Mesothelial cell of epicardium (in vitro differentiated cells): ENCODE measurements around the gene MROH2A. TPM values are rescaled to one million over a fixed set of nuclear protein-coding genes. Genes with fewer than 3 reads are reported as not detected.
"Not testable (repeated sequence)": the region's sequence is repeated elsewhere in the genome, so short reads cannot be mapped to it uniquely, and the experiment has no call there.

Source experiments
- DNase-seq, 2 experiments: peaks; one replicate each; pipeline ENCODE4 v3.0.0; 2021; ENCODE audit warnings: low spot score in 2 of 2; ENCODE audit not compliant: unreplicated experiment in 2 of 2
- H3K27ac Mint-ChIP-seq: 2 replicates; pipeline ENCODE4 v1.8.0; 2021; ENCODE audit warnings: mixed read lengths
- H3K27me3 Mint-ChIP-seq: 2 replicates; pipeline ENCODE4 v1.8.0; 2021; ENCODE audit warnings: low read depth, mixed read lengths
- H3K36me3 Mint-ChIP-seq: 2 replicates; pipeline ENCODE4 v1.8.0; 2021; ENCODE audit warnings: mixed read lengths
- H3K4me1 Mint-ChIP-seq: 2 replicates; pipeline ENCODE4 v1.8.0; 2021; ENCODE audit warnings: mixed read lengths
- H3K4me3 Mint-ChIP-seq: 2 replicates; pipeline ENCODE4 v1.8.0; 2021; ENCODE audit warnings: mild to moderate bottlenecking, moderate library complexity, mixed read lengths
- H3K9me3 Mint-ChIP-seq: 2 replicates; pipeline ENCODE4 v1.8.0; 2021; ENCODE audit warnings: mixed read lengths
- CTCF ChIP-seq: fragments of 200-600 bp; sonication (generic); IDR thresholded peaks from one replicate; pipeline ENCODE4 v1.5.0; 2021; ENCODE audit warnings: antibody characterized with exemption; ENCODE audit not compliant: unreplicated experiment
- total RNA-seq: library from RNA; stranded (reverse); gene quantifications from 3 replicates; pipeline ENCODE4 v1.2.1, GENCODE V29; 2021

MROH2A gene
- not detected in 3 replicates for total RNA-seq

GRCh38 chr2:233778030-233778429 is at the start of gene MROH2A:
MROH2A (plus strand) TSS chr2:233778330; CDS start chr2:233779359, 1,029 bp downstream.
- Mint-ChIP-seq H3K27ac (no peak within 1 kb of the TSS), H3K9me3 (peaks cover 50% of the 10 kb centered on the region), H3K27me3 (peaks cover 5% of the 10 kb centered on the region), H3K4me3 (no peak within 1 kb of the TSS), H3K36me3 (no peaks in the 10 kb centered on the region), H3K4me1 (no peaks in the 10 kb centered on the region)
- no peak for DNase-seq
- TF ChIP-seq CTCF = no peak

GRCh38 chr2:233728723-233729301 is 49.3 kb upstream of the MROH2A start, which contains the start of gene UGT1A3:
UGT1A3 (plus strand) TSS chr2:233729042; CDS start chr2:233729127, 85 bp downstream.
- no peak for DNase-seq
- Mint-ChIP-seq H3K27ac (no peak within 1 kb of the TSS), H3K27me3 (peaks cover 4% of the 10 kb centered on the region), H3K36me3 (no peaks in the 10 kb centered on the region), H3K4me3 (no peak within 1 kb of the TSS), H3K4me1 (no peaks in the 10 kb centered on the region), H3K9me3 (peaks cover 7% of the 10 kb centered on the region)
- TF ChIP-seq CTCF = no peak

GRCh38 chr2:233736868-233737653 is 41.1 kb upstream of the MROH2A start:
- not testable (repeated sequence) for H3K36me3 Mint-ChIP-seq, H3K4me3 Mint-ChIP-seq, DNase-seq, H3K27ac Mint-ChIP-seq, H3K4me1 Mint-ChIP-seq
- Mint-ChIP-seq H3K9me3 (peaks cover 11% of the 10 kb centered on the region), H3K27me3 (peaks cover 37% of the 10 kb centered on the region)

- no peak overlapping the region for H3K4me3 Mint-ChIP-seq
- H3K9me3 Mint-ChIP-seq = peaks cover 11% of the 10 kb centered on the region
- H3K27me3 Mint-ChIP-seq = peaks cover 19% of the 10 kb centered on the region
- DNase-seq = no peak
- no peaks in the 10 kb centered on the region for H3K4me1 Mint-ChIP-seq
- no peaks in the 10 kb centered on the region for H3K36me3 Mint-ChIP-seq
- no peak overlapping the region for H3K27ac Mint-ChIP-seq
- TF ChIP-seq CTCF = no peak
Observed at GRCh38 chr2:233740870-233741269, 37.3 kb upstream of the MROH2A start.

GRCh38 chr2:233743464-233744259 is 34.5 kb upstream of the MROH2A start:
- H3K27me3 Mint-ChIP-seq = peaks cover 19% of the 10 kb centered on the region
- no peaks in the 10 kb centered on the region for H3K36me3 Mint-ChIP-seq
- DNase-seq = no peak
- H3K27ac Mint-ChIP-seq = no peak overlapping the region
- peaks cover 16% of the 10 kb centered on the region for H3K9me3 Mint-ChIP-seq
- no peak for TF ChIP-seq CTCF
- H3K4me3 Mint-ChIP-seq = no peak overlapping the region
- no peaks in the 10 kb centered on the region for H3K4me1 Mint-ChIP-seq
